SH-SY5Y (cell line): Measurements from ENCODE around the gene OR1K1.

Experiments
- GATA2 ChIP-seq: IDR thresholded peaks from 2 replicates; pipeline ENCODE4 v1.6.1; 2011; ENCODE audit warnings: mild to moderate bottlenecking, low read depth, low read length
- GATA3 ChIP-seq: IDR thresholded peaks from 2 replicates; pipeline ENCODE4 v1.6.1; 2011; ENCODE audit warnings: low read depth, mild to moderate bottlenecking, low read length, moderate library complexity

DNA sequence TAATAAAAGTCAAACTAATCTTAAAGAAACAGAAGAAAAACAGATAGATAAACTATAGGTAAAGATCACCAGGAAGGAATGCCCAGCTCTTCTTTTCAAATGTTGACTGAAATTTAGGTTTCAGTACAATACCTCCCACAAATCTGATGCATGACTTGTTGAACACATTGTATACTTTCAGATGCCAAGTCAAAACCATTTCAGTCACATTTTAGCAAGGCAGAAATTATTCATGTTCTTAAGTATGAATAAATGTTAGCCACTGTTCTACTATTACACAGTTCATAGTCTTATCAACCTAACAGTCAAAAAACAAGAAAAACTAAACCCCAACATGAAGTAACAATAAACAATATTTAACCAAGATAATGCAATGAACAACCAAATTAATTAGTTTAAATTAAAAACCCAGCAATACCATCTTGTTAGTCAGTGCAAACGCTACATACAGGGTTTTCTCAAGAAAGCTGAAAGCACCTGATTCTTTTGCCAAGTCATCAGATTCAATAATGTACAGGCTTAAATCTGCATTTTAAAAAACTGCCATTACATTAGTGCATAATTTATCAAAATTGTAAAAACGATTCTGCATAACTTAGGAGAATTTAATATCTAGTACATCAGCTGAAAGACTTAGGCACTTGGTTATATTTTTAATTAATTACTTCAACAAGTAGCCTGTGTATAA is 48.5 kb downstream of the OR1K1 start:
- TF ChIP-seq GATA3 (no peak), GATA2 (no peak)
